ENCODE data around the gene EXPH5.

DNA sequence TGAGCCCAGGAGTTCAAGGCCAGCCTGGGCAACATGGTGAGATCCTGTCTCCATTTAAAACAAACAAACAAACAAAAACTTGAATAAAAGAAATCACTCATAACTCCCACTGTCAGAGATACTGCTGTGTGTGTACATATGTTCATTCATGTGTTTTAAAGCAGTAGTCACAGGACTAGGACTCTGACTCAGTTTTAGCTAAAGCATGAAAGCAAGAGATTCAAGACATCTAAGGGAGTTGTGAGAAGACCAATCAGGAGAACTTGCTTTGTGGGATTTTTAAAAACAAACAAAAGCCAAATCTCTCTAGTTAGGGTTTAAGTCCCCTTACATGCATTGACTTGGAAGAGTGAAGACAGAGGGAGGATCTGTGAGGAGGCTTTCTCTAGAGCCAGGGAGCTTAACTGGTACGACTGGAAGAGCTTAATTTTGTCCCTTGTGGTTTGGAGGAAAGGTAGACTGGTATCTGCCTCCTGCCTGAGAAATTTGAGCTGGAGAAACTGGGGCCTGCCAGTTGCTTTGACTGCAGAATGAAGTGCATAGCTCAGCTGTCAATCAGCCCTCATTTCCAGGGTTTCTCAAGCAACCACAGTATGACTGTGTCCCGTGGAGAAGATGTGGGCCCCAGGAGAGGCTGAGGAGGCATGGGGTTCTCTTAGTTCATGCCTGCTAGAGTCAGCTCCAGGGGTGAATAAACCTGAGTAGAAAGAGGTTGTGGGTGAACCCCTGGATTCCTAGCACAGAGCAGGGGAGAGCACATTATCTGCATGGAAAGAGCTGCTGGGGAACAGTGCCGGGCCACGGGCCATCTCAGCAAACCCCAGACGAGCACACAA lies 30.6 kb downstream of the EXPH5 start:
- TF ChIP-seq, protein P1, sequence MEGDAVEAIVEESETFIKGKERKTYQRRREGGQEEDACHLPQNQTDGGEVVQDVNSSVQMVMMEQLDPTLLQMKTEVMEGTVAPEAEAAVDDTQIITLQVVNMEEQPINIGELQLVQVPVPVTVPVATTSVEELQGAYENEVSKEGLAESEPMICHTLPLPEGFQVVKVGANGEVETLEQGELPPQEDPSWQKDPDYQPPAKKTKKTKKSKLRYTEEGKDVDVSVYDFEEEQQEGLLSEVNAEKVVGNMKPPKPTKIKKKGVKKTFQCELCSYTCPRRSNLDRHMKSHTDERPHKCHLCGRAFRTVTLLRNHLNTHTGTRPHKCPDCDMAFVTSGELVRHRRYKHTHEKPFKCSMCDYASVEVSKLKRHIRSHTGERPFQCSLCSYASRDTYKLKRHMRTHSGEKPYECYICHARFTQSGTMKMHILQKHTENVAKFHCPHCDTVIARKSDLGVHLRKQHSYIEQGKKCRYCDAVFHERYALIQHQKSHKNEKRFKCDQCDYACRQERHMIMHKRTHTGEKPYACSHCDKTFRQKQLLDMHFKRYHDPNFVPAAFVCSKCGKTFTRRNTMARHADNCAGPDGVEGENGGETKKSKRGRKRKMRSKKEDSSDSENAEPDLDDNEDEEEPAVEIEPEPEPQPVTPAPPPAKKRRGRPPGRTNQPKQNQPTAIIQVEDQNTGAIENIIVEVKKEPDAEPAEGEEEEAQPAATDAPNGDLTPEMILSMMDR (IDR thresholded peaks at IDR 0.05), result no peak
- TF ChIP-seq POLR2A (IDR thresholded peaks at IDR 0.05), result no peak
